A549 (cell line): ENCODE data around the gene SYNE3.

Source experiments
- CTCF ChIP-seq: fragments of >200 bp; sonication (Bioruptor Twin); formaldehyde crosslinking; IDR thresholded peaks from 3 replicates; pipeline ENCODE4 v1.5.1; 2016
- EP300 ChIP-seq, 2 experiments: fragments of >200 bp; sonication (Bioruptor Twin); formaldehyde crosslinking; IDR thresholded peaks; 2 replicates in 1 of 2; 3 replicates in 1 of 2; pipeline ENCODE4 v1.6.1; 2016 to 2017
- FOSL2 ChIP-seq, 2 experiments: fragments of 450-650 bp in 1 of 2; fragments of >200 bp in 1 of 2; sonication (Bioruptor Twin) in 1 of 2; formaldehyde crosslinking; IDR thresholded peaks; 2 replicates each; pipeline versions ENCODE4 v1.5.0 to v1.6.1; 2016 to 2020; ENCODE audit warnings: mild to moderate bottlenecking in 1 of 2, moderate library complexity in 1 of 2
- MAX ChIP-seq: IDR thresholded peaks from 2 replicates; pipeline ENCODE4 v1.6.1; 2012
- MYC ChIP-seq: IDR thresholded peaks from 2 replicates; pipeline ENCODE4 v1.6.1; 2012; ENCODE audit warnings: mild to moderate bottlenecking, inconsistent platforms, low read length, improper control_type of control experiment, borderline replicate concordance
- PBX3 ChIP-seq: IDR thresholded peaks from 2 replicates; pipeline ENCODE4 v1.6.1; 2012
- PHF8 ChIP-seq: fragments of 200-600 bp; sonication (generic); IDR thresholded peaks from 2 replicates; pipeline ENCODE4 v1.6.1; 2016; ENCODE audit warnings: low read depth, mild to moderate bottlenecking, antibody characterized with exemption, moderate library complexity, borderline replicate concordance
- POLR2A ChIP-seq: IDR thresholded peaks from 2 replicates; pipeline ENCODE4 v1.6.1; 2012; ENCODE audit warnings: mild to moderate bottlenecking, low read length
- RNF2 ChIP-seq: fragments of 200-600 bp; sonication (generic); IDR thresholded peaks from 2 replicates; pipeline ENCODE4 v1.6.1; 2016; ENCODE audit warnings: low read depth, mild to moderate bottlenecking, antibody characterized with exemption, moderate library complexity, borderline replicate concordance

GRCh38 chr14:95479494-95479893 lies 37.0 kb downstream of the SYNE3 start:
- TF ChIP-seq CTCF (no peak), PBX3 (no peak), EP300 (IDR thresholded peaks at IDR 0.05) (no peak), FOSL2 (IDR thresholded peaks at IDR 0.05) (no peak), FOSL2 (CRISPR knock-in tag; IDR thresholded peaks at IDR 0.05) (no peak), PHF8 (no peak), POLR2A (no peak), MYC (no peak), MAX (no peak), RNF2 (no peak)
